RCC 7860 (cell line): Measurements from ENCODE around the gene SYNJ2.
A peak's percentile ranks its signal among the peaks of the same experiment; 100 is the strongest.

Experiments
- DNase-seq: peaks from one replicate; pipeline ENCODE4 v3.0.0-alpha.2; 2015; ENCODE audit warnings: low spot score
- FAIRE-seq: peaks from 2 replicates; lab custom pipeline; 2012; peaks lifted over from hg19 to GRCh38; lab: Jason Lieb, UNC

SYNJ2 gene

GRCh38 chr6:158024566-158025297 is 43.1 kb downstream of the SYNJ2 start:
- no peak for FAIRE-seq
- DNase-seq = no peak

DNA sequence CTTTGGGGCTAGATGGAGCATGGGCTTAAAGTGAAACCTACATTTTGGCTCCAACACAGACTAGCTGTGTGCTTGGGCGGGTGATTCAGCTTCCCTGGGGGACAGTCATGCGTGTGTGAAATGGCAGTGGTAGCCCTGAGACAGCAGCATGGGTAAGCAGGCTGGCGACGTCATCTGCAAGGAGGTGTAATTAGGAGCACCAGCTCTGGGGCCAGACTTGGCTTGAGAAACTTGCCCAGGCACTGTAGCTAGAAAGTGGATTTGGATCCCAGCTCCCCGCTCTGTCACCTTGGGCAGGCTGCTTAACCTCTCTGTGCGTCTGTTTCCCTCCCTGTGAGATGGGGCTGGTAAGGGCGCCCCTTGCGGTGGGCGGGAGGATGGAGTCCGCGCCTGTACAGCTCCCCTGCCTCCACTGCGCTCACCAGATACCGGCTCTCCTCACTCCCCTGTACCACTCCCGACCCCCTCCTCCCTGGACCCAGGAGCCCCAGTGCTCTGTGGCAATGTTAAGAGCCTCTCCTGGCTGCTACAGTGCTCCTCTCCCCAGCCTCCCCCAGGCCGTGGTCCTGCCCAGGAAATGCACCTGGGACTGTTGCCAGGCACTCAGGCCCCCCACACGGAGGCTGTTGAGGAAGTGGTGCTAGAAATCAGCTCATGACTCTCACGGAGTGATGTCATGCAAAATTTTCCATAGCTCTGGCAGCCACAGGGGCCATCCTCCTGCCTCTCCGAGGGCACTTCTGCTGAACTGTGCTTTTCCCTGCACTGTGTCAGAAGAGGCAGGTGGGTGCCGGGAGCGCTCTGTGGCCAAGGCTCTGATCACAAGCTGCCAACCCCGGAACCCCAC is 44.6 kb downstream of the SYNJ2 start:
- DNase-seq (peak; percentile 95), FAIRE-seq (peak; percentile 89)

DNA sequence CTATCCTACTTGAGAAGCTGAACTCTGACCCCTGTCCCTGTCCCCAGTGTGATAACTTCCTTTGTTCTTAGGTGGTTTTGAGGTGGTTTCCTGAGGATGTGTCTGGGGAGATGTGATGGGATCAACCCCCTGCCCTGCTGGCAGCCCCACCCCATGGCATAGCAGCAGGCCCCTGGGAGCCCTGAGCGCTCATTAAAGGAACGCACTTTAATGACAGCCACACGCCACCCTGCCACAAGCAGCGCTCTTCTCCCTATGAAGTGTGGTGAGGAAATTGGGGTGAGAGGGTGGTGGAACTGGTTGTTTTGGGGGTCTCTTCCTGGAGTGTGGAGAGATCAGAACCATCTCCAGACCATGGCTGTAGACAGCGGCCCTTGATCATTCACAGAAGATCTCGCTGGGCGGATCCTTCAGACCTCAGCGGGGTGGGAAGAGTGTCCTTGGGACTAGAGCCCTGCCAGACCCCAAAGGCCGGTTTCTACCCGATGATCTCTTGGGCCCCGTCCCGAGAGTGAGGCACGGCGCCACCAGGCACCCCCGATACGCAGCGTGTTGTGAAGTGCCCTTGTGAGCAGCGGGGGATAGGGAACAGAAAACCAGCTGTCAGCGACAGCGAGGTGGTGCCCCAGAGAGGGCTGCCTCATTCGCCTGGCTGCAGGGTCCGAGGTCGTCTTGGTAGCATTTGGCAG is 45.4 kb downstream of the SYNJ2 start:
- FAIRE-seq (no peak), DNase-seq (no peak)

DNA sequence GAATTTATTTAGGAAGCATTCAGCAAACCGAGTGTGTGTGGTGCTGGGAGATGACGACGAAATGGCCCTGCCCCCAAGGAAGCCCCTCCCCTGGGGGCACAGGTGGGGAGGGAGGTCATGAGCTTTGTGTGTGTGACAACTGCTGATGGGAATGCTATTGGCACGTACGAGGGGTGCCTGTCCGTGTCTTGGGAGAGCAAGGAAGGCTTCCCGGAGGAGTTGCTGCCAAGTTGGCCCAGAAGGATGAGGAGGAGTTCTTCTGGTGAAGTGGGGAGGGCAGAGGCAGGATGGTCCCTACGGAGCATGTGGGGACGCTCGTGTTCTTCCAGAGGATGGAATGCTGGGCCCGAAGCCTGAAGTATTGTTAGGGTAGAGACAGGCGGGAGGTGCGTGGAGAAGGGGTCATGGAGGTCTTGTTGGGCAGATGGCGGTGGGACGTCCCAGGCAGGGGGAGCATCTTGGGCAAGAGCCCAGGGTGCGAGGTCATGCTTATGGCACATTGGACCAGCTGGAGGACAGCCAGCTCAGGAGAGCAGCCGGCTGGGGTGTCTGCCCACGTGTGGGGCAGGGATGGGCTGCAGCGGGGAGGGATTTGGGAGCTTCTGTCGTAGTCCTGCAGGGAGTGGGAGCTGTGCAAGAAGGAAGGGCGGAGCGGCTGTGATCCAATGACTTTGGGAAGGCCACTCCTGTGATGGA is 46.1 kb downstream of the SYNJ2 start:
- DNase-seq (peak; percentile 11), FAIRE-seq (no peak)

DNA sequence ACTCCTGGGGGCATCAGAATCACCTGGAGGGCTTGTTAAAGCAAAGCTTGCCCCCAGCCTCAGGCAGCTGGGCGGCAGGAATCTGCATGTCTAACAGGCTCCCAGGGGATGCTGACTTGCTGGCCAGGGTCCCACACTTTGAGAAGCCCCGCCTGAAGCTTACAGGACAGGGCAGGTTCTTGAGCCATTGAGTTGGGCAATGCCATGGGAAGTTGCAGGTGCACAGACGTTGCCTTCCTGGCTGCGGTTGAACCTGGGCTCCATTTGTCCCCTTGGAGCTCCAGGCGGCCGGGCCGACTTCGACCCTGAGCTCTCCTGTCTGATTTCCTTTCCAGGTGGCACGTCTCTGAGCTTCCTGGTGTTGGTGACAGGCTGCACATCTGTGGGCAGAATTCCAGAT is 46.8 kb downstream of the SYNJ2 start:
- no peak for FAIRE-seq
- DNase-seq = no peak

GRCh38 chr6:158028876-158029275 is 47.2 kb downstream of the SYNJ2 start:
- FAIRE-seq (no peak), DNase-seq (no peak)

DNA sequence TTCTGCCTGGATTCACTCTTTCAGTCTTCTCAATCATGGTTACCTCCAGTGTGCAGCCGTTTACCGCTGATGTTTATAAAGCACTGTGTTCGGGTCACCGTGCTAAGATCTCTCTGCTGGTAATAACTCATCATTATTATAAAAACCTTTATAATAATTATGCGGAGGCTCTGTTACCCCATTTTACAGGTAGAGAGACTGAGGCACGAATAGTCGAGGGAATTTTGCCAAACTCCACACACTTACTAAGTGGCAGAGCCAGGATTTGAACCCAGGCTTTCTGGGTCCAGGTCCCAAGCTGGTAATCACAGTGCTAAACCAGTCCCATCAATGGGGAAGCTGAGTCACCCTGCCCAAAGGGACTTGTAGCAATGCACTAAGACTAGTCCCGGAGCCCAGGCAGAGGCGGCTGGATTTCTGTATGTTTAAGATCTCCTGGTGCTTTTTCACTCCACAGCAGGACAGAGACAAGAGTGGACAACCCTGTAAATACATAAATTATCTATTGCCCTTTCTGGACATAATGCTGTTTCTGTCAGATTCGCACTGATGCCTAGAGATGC is 48.1 kb downstream of the SYNJ2 start:
- FAIRE-seq (no peak), DNase-seq (no peak)

DNA sequence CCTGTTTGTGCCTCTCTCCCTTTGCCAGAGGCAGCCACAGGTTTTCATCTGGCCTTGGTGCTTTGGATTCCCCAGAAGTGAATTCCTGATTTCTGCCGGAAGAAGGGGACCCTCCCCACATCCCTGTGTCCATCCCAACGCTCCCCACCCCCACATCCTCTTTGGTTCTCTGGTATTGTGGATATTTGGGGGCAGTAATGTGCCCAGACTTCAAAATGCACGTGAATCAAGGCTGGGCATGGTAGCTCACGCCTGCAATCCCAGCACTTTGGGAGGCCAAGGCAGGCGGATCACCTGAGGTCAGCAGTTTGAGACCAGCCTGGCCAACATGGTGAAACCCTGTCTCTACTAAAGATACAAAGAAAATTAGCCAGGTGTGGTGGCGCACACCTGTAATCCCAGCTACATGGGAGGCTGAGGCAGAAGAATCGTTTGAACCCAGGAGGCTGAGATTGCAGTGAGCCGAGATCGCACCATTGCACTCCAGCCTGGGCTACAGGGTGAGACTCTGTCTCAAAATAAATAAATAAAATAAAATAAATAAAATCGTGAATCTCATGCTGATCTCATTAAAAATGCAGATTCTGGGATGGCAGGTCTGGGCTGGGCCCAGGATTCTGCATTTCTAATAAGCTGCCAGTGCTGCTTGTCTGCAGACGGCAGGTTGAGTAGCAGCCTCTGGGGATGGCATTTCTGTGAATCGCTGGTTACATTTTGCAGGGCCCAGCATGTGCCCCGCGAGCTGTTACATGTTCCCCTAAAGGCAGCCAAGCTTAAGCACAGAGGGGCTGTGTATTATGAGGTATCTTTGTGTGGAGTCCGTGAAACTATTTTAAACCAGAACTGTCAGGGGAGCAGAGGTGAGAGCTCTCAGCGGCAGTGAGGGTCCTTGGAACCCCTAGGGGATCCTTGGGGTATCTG is 49.0 kb downstream of the SYNJ2 start:
- no peak for FAIRE-seq

DNA sequence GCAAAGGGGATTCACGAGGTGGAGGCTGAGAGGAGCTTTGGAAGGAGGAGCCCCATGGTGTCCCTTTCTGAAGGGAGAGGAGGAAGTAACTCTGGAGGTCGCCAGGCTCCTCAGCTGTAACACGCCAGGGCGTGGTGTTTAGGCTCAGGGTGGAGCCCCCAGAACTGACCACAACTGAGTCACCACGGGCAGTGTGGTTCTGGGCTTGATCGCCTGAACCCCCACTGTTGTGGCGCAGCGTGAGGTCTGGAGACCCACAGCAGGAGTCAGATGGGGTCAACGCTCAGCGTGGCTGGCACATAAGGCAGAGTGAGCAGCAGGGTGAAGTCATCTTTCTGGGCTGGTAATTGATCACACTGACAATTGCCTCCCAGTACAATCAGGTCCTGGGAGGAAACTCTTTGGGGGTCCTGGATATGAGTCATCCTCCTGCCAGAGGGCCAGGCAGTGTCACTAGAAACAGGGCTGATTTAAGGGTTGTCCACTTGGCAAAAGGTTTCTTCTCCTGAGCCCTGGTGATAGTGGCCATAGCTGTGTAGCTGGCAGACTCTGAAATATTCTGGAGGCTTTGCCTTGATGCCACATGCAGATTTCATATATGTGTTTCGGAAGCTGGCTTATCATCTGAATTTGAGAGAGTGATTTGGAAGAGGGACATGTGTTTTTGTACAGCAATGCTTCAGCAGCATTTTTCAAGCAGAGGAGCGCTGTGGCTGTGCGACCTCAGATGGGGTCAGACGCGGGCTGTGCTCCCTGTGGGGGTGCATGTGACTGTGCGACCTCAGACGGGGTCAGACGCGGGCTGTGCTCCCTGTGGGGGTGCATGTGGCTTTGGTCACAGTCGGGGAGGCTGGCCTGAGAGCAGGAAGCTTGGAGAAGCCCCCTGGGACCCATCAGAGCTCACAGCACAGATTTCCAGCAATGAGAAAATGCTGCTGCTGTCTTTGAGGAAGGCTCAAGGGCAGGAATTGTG is 50.0 kb downstream of the SYNJ2 start:
- peak; percentile 95 for FAIRE-seq

More for the DNA sequence above, 49.0 kb downstream of the SYNJ2 start:
- DNase-seq = no peak

DNA sequence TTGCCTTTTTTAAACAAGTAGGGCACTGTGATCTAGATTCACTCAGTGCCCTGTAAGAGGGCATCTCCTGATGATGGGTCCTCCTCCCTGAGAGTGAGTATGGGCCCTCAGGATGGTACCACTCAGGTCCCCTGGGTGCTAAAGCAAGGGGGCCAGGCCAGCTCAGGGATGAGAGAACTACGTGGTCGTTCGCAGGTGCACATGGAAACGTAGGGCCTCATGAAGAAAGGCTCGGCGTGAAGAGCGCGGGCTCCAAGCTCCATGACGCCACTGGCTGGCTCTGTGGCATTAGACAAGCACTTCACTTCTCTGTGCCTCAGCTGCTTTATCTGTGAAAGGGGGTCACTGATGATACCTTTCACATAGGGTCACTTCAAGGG is 50.7 kb downstream of the SYNJ2 start:
- DNase-seq (no peak), FAIRE-seq (no peak)

More for the DNA sequence above, 50.0 kb downstream of the SYNJ2 start:
- peak; percentile 97 for DNase-seq

GRCh38 chr6:158033077-158033750 is 51.6 kb downstream of the SYNJ2 start:
- FAIRE-seq (no peak), DNase-seq (no peak)

- DNase-seq (no peak), FAIRE-seq (no peak)
Observed at GRCh38 chr6:158033751-158034702, 52.4 kb downstream of the SYNJ2 start.

DNA sequence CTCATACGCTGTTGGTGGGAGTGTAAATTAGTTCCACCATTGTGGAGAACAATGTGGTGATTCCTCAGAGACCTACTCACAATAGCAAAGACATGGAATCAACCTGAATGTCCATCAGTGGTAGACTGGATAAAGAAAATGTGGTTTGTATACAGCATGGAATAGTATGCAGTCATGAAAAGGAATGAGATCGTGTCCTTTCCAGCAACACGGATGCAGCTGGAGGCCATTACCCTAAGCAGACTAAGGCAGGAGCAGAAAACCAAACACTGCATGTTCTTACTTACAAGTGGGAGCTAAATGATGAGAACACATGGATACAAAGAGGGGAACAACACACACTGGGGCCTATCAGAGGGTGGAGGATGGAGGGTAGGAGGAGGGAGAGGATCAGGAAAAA is 54.6 kb downstream of the SYNJ2 start:
- no peak for FAIRE-seq
- no peak for DNase-seq

DNA sequence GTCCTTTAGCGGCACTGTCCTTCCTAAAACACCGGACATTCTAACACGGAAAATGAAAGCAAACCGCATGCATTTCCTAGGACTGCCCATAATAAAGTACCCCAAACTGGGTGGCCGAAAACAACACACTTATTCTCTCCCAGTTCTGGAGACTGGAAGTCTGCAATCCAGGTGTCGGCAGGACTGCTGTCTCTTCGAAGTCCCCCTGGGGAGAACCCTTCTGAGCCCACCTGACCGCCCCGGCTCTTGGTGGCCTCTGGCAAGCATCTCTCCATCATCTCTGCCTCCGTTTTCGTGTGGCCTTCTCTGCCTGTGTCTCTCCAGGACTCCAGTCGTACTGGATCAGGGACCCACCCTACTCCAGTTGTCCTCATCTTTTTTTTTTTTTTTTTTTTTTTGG is 55.4 kb downstream of the SYNJ2 start:
- DNase-seq (no peak), FAIRE-seq (no peak)

- DNase-seq (no peak), FAIRE-seq (no peak)
Observed at GRCh38 chr6:158037771-158038170, 56.1 kb downstream of the SYNJ2 start.

GRCh38 chr6:158038291-158039177 is 56.9 kb downstream of the SYNJ2 start:
- DNase-seq (no peak), FAIRE-seq (no peak)
